IMR-90 (cell line): ENCODE data around the gene IKZF3. TPM values are rescaled to one million over a fixed set of nuclear protein-coding genes. Genes with fewer than 3 reads are reported as not detected.

Experiments used
- ATAC-seq: fragments of 200-7000 bp; cut with Tn5 transposase; 2 replicates; pipeline ENCODE4 v1.9.1; 2020; ENCODE audit warnings: low read depth, mild to moderate bottlenecking, moderate library complexity
- BruUV-seq: library from RNA; stranded (reverse); fragments of 400-500 nt; replicated peaks from 2 replicates; lab custom pipeline; 2021; lab: Mats Ljungman, UMichigan
- CTCF ChIA-PET: fragments of 300-600 bp; formaldehyde crosslinking; extraction: SDS; loops from one replicate; lab custom pipeline; 2021; ENCODE audit warnings: antibody characterized with exemption; lab: Yijun Ruan, JAX
- POLR2A ChIA-PET: fragments of 300-600 bp; sonication (Branson Sonifier 250); formaldehyde crosslinking; loops from one replicate; lab custom pipeline; 2022; ENCODE audit warnings: antibody characterized with exemption; ENCODE audit not compliant: unreplicated experiment; lab: Charles Lee
- DNase-seq: peaks from one replicate; pipeline ENCODE4 v3.0.0; 2013
- H2AFZ ChIP-seq: replicated peaks from 2 replicates; pipeline ENCODE3; 2013; ENCODE audit warnings: low read length, mild to moderate bottlenecking; ENCODE audit not compliant: poor library complexity
- H2AK5ac ChIP-seq: 2 replicates; pipeline ENCODE4 v1.6.1; 2013; ENCODE audit warnings: low read depth, low read length, inconsistent platforms
- H2AK9ac ChIP-seq: replicated peaks from 2 replicates; pipeline ENCODE3; 2013; ENCODE audit warnings: mild to moderate bottlenecking, low read depth, low read length, moderate library complexity; ENCODE audit not compliant: poor library complexity
- H2BK120ac ChIP-seq: 2 replicates; pipeline ENCODE4 v1.6.1; 2013; ENCODE audit warnings: low read depth, low read length, inconsistent platforms
- H2BK15ac ChIP-seq: 3 replicates; pipeline ENCODE4 v1.6.1; 2013; ENCODE audit warnings: low read depth, low read length, inconsistent platforms
- H2BK20ac ChIP-seq: 2 replicates; pipeline ENCODE4 v1.6.1; 2013; ENCODE audit warnings: low read depth, mild to moderate bottlenecking, inconsistent platforms, low read length, moderate library complexity
- H2BK5ac ChIP-seq: 2 replicates; pipeline ENCODE4 v1.6.1; 2013; ENCODE audit warnings: mild to moderate bottlenecking, low read depth, low read length, inconsistent platforms; ENCODE audit not compliant: poor library complexity, severe bottlenecking
- H3K14ac ChIP-seq: replicated peaks from 2 replicates; pipeline ENCODE4 v1.6.1; 2013; ENCODE audit warnings: low read depth, low read length, inconsistent platforms
- H3K18ac ChIP-seq: 2 replicates; pipeline ENCODE4 v1.6.1; 2013; ENCODE audit warnings: low read depth, low read length, control low read depth
- H3K23ac ChIP-seq: 2 replicates; pipeline ENCODE4 v1.6.1; 2013; ENCODE audit warnings: low read depth, low read length, inconsistent platforms
- H3K27ac ChIP-seq: 2 replicates; pipeline ENCODE4 v1.5.1; 2013; ENCODE audit warnings: mild to moderate bottlenecking, control low read depth, low read length; ENCODE audit not compliant: insufficient read depth
- H3K27me3 ChIP-seq: 2 replicates; pipeline ENCODE4 v1.6.1; 2013; ENCODE audit warnings: low read length; ENCODE audit not compliant: control insufficient read depth, insufficient read depth
- H3K36me3 ChIP-seq: 2 replicates; pipeline ENCODE4 v1.6.1; 2013; ENCODE audit warnings: low read length, mixed read lengths; ENCODE audit not compliant: control insufficient read depth, insufficient read depth
- H3K4ac ChIP-seq: 2 replicates; pipeline ENCODE4 v1.6.1; 2013; ENCODE audit warnings: low read depth, low read length, inconsistent platforms
- H3K4me1 ChIP-seq: 2 replicates; pipeline ENCODE4 v1.6.1; 2013; ENCODE audit warnings: low read length, mixed read lengths; ENCODE audit not compliant: control insufficient read depth, insufficient read depth
- H3K4me2 ChIP-seq: 2 replicates; pipeline ENCODE4 v1.6.1; 2013; ENCODE audit warnings: low read depth, mild to moderate bottlenecking, control low read depth, low read length, moderate library complexity
- H3K4me3 ChIP-seq: 2 replicates; pipeline ENCODE4 v1.5.1; 2013; ENCODE audit warnings: low read depth, mild to moderate bottlenecking, control low read depth, low read length, moderate library complexity; ENCODE audit not compliant: insufficient read depth
- H3K56ac ChIP-seq: 2 replicates; pipeline ENCODE4 v1.6.1; 2013; ENCODE audit warnings: low read length, inconsistent platforms; ENCODE audit not compliant: insufficient read depth; ENCODE audit errors: extremely low read depth
- H3K79me1 ChIP-seq, 2 experiments: 2 replicates each; pipeline ENCODE4 v1.6.1; 2013; ENCODE audit warnings: low read length in 2 of 2, inconsistent platforms in 1 of 2, low read depth in 1 of 2
- H3K9ac ChIP-seq: 2 replicates; pipeline ENCODE4 v1.6.1; 2013; ENCODE audit warnings: low read depth, low read length, control low read depth
- H3K9me1 ChIP-seq: 2 replicates; pipeline ENCODE4 v1.6.1; 2013; ENCODE audit warnings: low read length, inconsistent platforms; ENCODE audit not compliant: insufficient read depth
- H3K9me3 ChIP-seq: 2 replicates; pipeline ENCODE4 v1.6.1; 2013; ENCODE audit warnings: low read length; ENCODE audit not compliant: control insufficient read depth, insufficient read depth
- H4K20me1 ChIP-seq: 2 replicates; pipeline ENCODE4 v1.6.1; 2013; ENCODE audit warnings: low read length, inconsistent platforms; ENCODE audit not compliant: insufficient read depth
- H4K5ac ChIP-seq: 2 replicates; pipeline ENCODE4 v1.6.1; 2013; ENCODE audit warnings: mild to moderate bottlenecking, low read depth, low read length, control low read depth
- H4K8ac ChIP-seq, 2 experiments: 2 replicates each; pipeline ENCODE4 v1.6.1; 2013; ENCODE audit warnings: low read depth in 2 of 2, low read length in 2 of 2, control low read depth in 1 of 2, inconsistent platforms in 1 of 2
- H4K91ac ChIP-seq: 2 replicates; pipeline ENCODE4 v1.6.1; 2013; ENCODE audit warnings: low read depth, low read length, inconsistent platforms; ENCODE audit not compliant: insufficient read depth
- BHLHE40 ChIP-seq: fragments of 150-350 bp; IDR thresholded peaks from 2 replicates; pipeline ENCODE4 v1.6.1; 2016; ENCODE audit warnings: mild to moderate bottlenecking, low read depth, low read length
- CEBPB ChIP-seq: IDR thresholded peaks from 2 replicates; pipeline ENCODE4 v1.6.1; 2012; ENCODE audit warnings: low read depth, low read length, improper control_type of control experiment
- MAFK ChIP-seq: IDR thresholded peaks from 2 replicates; pipeline ENCODE4 v1.6.1; 2012; ENCODE audit warnings: low read depth, low read length, improper control_type of control experiment
- MAZ ChIP-seq: IDR thresholded peaks from 2 replicates; pipeline ENCODE4 v1.6.1; 2012; ENCODE audit warnings: low read depth, mild to moderate bottlenecking, low read length, improper control_type of control experiment, moderate library complexity, borderline replicate concordance
- MXI1 ChIP-seq: IDR thresholded peaks from 2 replicates; pipeline ENCODE4 v1.6.1; 2012; ENCODE audit warnings: low read depth, mild to moderate bottlenecking, low read length, moderate library complexity, borderline replicate concordance
- POLR2A ChIP-seq: IDR thresholded peaks from 2 replicates; pipeline ENCODE4 v1.6.1; 2012; ENCODE audit warnings: mild to moderate bottlenecking, low read depth, low read length
- RAD21 ChIP-seq: IDR thresholded peaks from 2 replicates; pipeline ENCODE4 v1.6.1; 2012; ENCODE audit warnings: low read length, improper control_type of control experiment
- RCOR1 ChIP-seq: IDR thresholded peaks from 2 replicates; pipeline ENCODE4 v1.6.1; 2012; ENCODE audit warnings: mild to moderate bottlenecking, low read length, improper control_type of control experiment; ENCODE audit not compliant: insufficient replicate concordance
- RFX5 ChIP-seq: IDR thresholded peaks from 2 replicates; pipeline ENCODE4 v1.8.0; 2012; ENCODE audit warnings: low read depth, mild to moderate bottlenecking, low read length, moderate library complexity
- SMC3 ChIP-seq: fragments of 150-350 bp; IDR thresholded peaks from 2 replicates; pipeline ENCODE4 v1.6.1; 2016; ENCODE audit warnings: low read depth, mild to moderate bottlenecking, antibody characterized with exemption, low read length, moderate library complexity
- WGBS, 2 experiments: methylation state at CpG; one replicate each; pipeline versions ENCODE4 v1.1.5 to v1.1.7; 2013; ENCODE audit warnings: missing lambda C conversion rate in 2 of 2; ENCODE audit not compliant: insufficient read length in 1 of 2; ENCODE audit errors: extremely low coverage in 2 of 2; 5-methylcytosine and 5-hydroxymethylcytosine counted together
- dilution Hi-C: fragments of 300-500 bp; cut with HindIII; formaldehyde crosslinking; loops from one replicate; pipeline ENCODE4 v1.14.3; 2018; ENCODE audit warnings: low sequenced_read_pairs; ENCODE audit not compliant: unreplicated experiment
- in situ Hi-C: fragments of 300-500 bp; cut with MboI; formaldehyde crosslinking; loops from 3 replicates; pipeline ENCODE4 v1.14.3; 2019; ENCODE audit warnings: low sequenced_read_pairs, inconsistent platforms, mixed read lengths
- intact Hi-C: fragments of 100-400 bp; cut with micrococcal nuclease; formaldehyde crosslinking; loops from 2 replicates; pipeline ENCODE4 v1.10.0; 2022
- polyA plus RNA-seq, 3 experiments: library from polyadenylated mRNA; depleted of rRNA; stranded (reverse); fragments of >200 nt; gene quantifications; 2 replicates each; pipeline ENCODE4 v1.2.3, GENCODE V29; 2012; ENCODE audit warnings: low replicate concordance in 1 of 3
- total RNA-seq: library from RNA; depleted of rRNA; stranded (reverse); fragments of >200 nt; gene quantifications from 2 replicates; pipeline ENCODE4 v1.2.3, GENCODE V29; 2012
- TF ChIP-seq, protein P1 (sequence below): fragments of 150-350 bp; IDR thresholded peaks from 2 replicates; pipeline ENCODE4 v1.6.1; 2017; ENCODE audit warnings: mild to moderate bottlenecking, antibody characterized with exemption, low read length, low read depth
- TF ChIP-seq, protein P2 (sequence below): conservative IDR thresholded peaks from 2 replicates; pipeline ENCODE4 v1.5.1; 2012; ENCODE audit warnings: mild to moderate bottlenecking, low read depth, low read length, improper control_type of control experiment

Gene IKZF3
- total and polyA plus RNA-seq, 2 of the 4 experiments (the other 2 are of a cell fraction): not detected

DNA sequence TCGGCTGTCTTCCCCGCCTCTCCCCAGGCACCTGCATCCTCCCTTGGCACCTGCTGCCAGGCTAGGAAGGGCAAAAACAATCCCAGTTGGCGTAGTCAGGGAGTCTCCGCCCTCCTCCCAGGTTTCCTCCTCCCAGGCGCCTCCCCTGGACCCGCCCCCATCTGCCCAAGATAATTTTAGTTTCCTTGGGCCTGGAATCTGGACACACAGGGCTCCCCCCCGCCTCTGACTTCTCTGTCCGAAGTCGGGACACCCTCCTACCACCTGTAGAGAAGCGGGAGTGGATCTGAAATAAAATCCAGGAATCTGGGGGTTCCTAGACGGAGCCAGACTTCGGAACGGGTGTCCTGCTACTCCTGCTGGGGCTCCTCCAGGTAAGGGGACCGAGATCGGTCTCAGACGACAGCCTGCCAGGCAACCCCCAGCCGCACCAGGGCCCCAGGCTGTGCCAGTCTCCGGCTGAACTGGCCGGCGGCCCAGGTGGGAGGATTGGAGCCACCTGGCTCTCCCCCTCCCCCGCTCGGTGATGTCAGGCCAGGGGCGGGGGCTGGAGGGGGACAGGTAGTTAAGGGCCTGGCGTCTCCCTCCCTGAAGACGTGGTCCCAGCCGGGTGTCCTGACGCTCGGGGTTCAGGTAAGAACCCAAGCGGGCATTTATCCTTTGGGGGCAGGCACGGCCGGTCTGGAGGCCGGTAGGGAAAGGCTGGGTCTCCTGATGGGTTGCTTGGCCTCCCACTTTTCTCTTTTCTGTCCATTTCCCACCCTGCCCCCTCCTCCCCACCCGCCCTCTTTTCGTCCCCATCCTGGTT lies 126.1 kb downstream of the IKZF3 start, which contains the start of gene GRB7:
Gene GRB7, plus strand, starts transcription at position 179 of the 808 bp plus-strand sequence. CDS start 4,364 bp downstream, outside the sequence.
- H2BK20ac ChIP-seq: no peak within 1 kb of the TSS
- H2BK120ac ChIP-seq: no peak within 1 kb of the TSS
- H3K9me3 ChIP-seq: no peaks in the 10 kb centered on the region
- H3K9me1 ChIP-seq: 0 out of 2 replicates have a peak, but pooled peaks cover 9% of the 10 kb centered on the region
- ChIA-PET CTCF (no interaction called here), POLR2A (no interaction called here)
- no peak within 1 kb of the TSS for H3K4me3 ChIP-seq
- no peak within 1 kb of the TSS for H3K14ac ChIP-seq
- H3K79me1 ChIP-seq: no peaks in the 10 kb centered on the region
- H3K36me3 ChIP-seq: no peaks in the 10 kb centered on the region
- no peak for ATAC-seq
- H4K8ac ChIP-seq: no peak within 1 kb of the TSS
- peak within 1 kb of the TSS; percentile 85 for H2AFZ ChIP-seq
- H3K56ac ChIP-seq: no peak within 1 kb of the TSS
- DNase-seq: no peak
- no peak within 1 kb of the TSS for H4K91ac ChIP-seq
- H3K4me2 ChIP-seq: peak within 1 kb of the TSS; percentile 2; the same call in 1 of the 2 replicates
- no peak within 1 kb of the TSS for H3K9ac ChIP-seq
- H3K4ac ChIP-seq: no peak within 1 kb of the TSS
- in situ Hi-C loops (no loop called here), dilution Hi-C loops (no loop called here), intact Hi-C loops (no loop called here)
- no peak within 1 kb of the TSS for H4K5ac ChIP-seq
- peaks cover 16% of the 10 kb centered on the region; the same call in 1 of the 2 replicates for H3K4me1 ChIP-seq
- H3K27me3 ChIP-seq: peaks cover 35% of the 10 kb centered on the region
- no peaks in the 10 kb centered on the region for H4K20me1 ChIP-seq
- no peak within 1 kb of the TSS for H3K18ac ChIP-seq
- H2AK5ac ChIP-seq: no peak within 1 kb of the TSS
- WGBS, 2 experiments: no CpG with 5 or more reads among the region's 34 CpGs
- peak within 1 kb of the TSS; percentile 52 for H2AK9ac ChIP-seq
- no peak for TF ChIP-seq MAFK
- TF ChIP-seq RCOR1: no peak
- TF ChIP-seq, protein P1, sequence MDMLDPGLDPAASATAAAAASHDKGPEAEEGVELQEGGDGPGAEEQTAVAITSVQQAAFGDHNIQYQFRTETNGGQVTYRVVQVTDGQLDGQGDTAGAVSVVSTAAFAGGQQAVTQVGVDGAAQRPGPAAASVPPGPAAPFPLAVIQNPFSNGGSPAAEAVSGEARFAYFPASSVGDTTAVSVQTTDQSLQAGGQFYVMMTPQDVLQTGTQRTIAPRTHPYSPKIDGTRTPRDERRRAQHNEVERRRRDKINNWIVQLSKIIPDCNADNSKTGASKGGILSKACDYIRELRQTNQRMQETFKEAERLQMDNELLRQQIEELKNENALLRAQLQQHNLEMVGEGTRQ: no peak
- TF ChIP-seq, protein P2, sequence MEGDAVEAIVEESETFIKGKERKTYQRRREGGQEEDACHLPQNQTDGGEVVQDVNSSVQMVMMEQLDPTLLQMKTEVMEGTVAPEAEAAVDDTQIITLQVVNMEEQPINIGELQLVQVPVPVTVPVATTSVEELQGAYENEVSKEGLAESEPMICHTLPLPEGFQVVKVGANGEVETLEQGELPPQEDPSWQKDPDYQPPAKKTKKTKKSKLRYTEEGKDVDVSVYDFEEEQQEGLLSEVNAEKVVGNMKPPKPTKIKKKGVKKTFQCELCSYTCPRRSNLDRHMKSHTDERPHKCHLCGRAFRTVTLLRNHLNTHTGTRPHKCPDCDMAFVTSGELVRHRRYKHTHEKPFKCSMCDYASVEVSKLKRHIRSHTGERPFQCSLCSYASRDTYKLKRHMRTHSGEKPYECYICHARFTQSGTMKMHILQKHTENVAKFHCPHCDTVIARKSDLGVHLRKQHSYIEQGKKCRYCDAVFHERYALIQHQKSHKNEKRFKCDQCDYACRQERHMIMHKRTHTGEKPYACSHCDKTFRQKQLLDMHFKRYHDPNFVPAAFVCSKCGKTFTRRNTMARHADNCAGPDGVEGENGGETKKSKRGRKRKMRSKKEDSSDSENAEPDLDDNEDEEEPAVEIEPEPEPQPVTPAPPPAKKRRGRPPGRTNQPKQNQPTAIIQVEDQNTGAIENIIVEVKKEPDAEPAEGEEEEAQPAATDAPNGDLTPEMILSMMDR: no peak
- TF ChIP-seq POLR2A: no peak
- TF ChIP-seq RAD21: no peak
- no peak for TF ChIP-seq BHLHE40
- TF ChIP-seq MXI1: no peak
- TF ChIP-seq SMC3: no peak
- TF ChIP-seq RFX5: no peak
- no peak for TF ChIP-seq MAZ
- TF ChIP-seq CEBPB: no peak
- H2BK5ac ChIP-seq: no peak within 1 kb of the TSS
- H3K23ac ChIP-seq: no peak within 1 kb of the TSS
- H3K27ac ChIP-seq: no peak within 1 kb of the TSS
- no peak within 1 kb of the TSS for H2BK15ac ChIP-seq
- no TSS peak for BruUV-seq
